Uterus (tissue), 4 donors: ENCODE results near the gene HIRA. TPM values are rescaled to one million over a fixed set of nuclear protein-coding genes. Genes with fewer than 3 reads are reported as not detected.

ENCODE experiments used
- DNase-seq, 2 donors: peaks; one replicate each; pipeline ENCODE4 v3.0.0-alpha.2; 2019 to 2020
- H3K27ac ChIP-seq, 2 donors: fragments of 200-600 bp; sonication (generic); 1 replicate in 1 of 2; 2 replicates in 1 of 2; pipeline ENCODE4 v1.5.1; 2016 to 2018
- H3K27me3 ChIP-seq, 2 donors: fragments of 200-600 bp; sonication (generic); one replicate each; pipeline ENCODE4 v1.5.1; 2018 to 2019; ENCODE audit warnings: control low read depth in 1 of 2
- H3K36me3 ChIP-seq, 2 donors: fragments of 200-600 bp; sonication (generic); one replicate each; pipeline ENCODE4 v1.5.1; 2019; ENCODE audit warnings: control low read depth in 1 of 2
- H3K4me1 ChIP-seq, 2 donors: fragments of 200-600 bp; sonication (generic); one replicate each; pipeline ENCODE4 v1.5.1; 2018 to 2019; ENCODE audit warnings: control low read depth in 1 of 2
- H3K4me3 ChIP-seq, 2 donors: fragments of 200-600 bp; sonication (generic); 1 replicate in 1 of 2; 2 replicates in 1 of 2; pipeline ENCODE4 v1.5.1; 2018 to 2019; ENCODE audit warnings: mild to moderate bottlenecking in 1 of 2
- H3K9me3 ChIP-seq, 2 donors: fragments of 200-600 bp; sonication (generic); one replicate each; pipeline ENCODE4 v1.5.1; 2019; ENCODE audit warnings: control low read depth in 1 of 2
- POLR2A ChIP-seq, 2 donors: fragments of 450-650 bp; IDR thresholded peaks; one replicate each; pipeline ENCODE4 v1.6.1; 2016; ENCODE audit warnings: antibody characterized with exemption in 2 of 2, mild to moderate bottlenecking in 1 of 2, moderate library complexity in 1 of 2
- intact Hi-C: fragments of 100-400 bp; cut with DNase I; formaldehyde crosslinking; loops from one replicate; pipeline ENCODE4 v1.15.1; 2023; ENCODE audit warnings: low total_unique reads
- total RNA-seq, 4 donors: library from RNA; depleted of rRNA in 3 of 4; stranded (reverse); fragments of >200 nt in 3 of 4; gene quantifications; one replicate each; pipeline versions ENCODE4 v1.1.0 to v1.2.4, GENCODE V29; 2014 to 2023
- TF ChIP-seq, protein P1 (sequence below), 4 experiments: fragments of 200-600 bp in 2 of 4; fragments of 450-650 bp in 2 of 4; sonication (generic) in 2 of 4; IDR thresholded peaks; one replicate each; pipeline ENCODE4 v1.5.1; 2016 to 2019; ENCODE audit warnings: antibody characterized with exemption in 4 of 4, mild to moderate bottlenecking in 2 of 4, moderate library complexity in 1 of 4
- donor health status: DM: yes; HTN: yes; CAD: no.

Gene HIRA
- total RNA-seq, 4 donors from 2014 or later: 0.29 to 32.1 (median 11.7) TPM

DNA sequence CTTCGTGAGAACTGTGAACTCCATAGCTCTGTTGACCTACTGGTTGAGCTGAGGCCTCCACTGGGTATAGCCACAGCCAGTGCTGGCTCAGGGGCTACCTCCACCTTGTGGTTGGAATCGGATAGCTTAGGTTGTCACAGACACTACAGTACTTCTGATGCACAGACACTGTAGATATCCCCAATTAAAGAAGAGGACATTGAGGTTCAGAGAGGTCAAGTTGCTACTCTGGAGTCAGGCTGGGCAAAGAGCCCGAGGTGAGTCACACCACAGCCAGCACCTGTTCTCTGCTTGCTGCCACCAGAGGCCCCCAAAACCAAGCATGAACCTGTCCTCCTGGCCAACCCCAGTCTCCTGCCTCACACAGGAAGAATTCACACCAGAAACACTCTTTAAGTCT, 42.0 kb upstream of the HIRA start:
- Histone ChIP-seq H3K27me3 (no peaks in the 10 kb centered on the region), H3K27ac (no peak overlapping the region), H3K36me3 (no peaks in the 10 kb centered on the region), H3K9me3 (no peaks in the 10 kb centered on the region), H3K4me3 (no peak overlapping the region), H3K4me1 (peaks cover 0 to 5% of the 10 kb centered on the region in 2 donors)
- TF ChIP-seq, protein P1, sequence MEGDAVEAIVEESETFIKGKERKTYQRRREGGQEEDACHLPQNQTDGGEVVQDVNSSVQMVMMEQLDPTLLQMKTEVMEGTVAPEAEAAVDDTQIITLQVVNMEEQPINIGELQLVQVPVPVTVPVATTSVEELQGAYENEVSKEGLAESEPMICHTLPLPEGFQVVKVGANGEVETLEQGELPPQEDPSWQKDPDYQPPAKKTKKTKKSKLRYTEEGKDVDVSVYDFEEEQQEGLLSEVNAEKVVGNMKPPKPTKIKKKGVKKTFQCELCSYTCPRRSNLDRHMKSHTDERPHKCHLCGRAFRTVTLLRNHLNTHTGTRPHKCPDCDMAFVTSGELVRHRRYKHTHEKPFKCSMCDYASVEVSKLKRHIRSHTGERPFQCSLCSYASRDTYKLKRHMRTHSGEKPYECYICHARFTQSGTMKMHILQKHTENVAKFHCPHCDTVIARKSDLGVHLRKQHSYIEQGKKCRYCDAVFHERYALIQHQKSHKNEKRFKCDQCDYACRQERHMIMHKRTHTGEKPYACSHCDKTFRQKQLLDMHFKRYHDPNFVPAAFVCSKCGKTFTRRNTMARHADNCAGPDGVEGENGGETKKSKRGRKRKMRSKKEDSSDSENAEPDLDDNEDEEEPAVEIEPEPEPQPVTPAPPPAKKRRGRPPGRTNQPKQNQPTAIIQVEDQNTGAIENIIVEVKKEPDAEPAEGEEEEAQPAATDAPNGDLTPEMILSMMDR (IDR thresholded peaks at IDR 0.05): no peak
- no peak for TF ChIP-seq POLR2A (IDR thresholded peaks at IDR 0.05)
- no peak for DNase-seq
- intact Hi-C loops: no loop called here

DNA sequence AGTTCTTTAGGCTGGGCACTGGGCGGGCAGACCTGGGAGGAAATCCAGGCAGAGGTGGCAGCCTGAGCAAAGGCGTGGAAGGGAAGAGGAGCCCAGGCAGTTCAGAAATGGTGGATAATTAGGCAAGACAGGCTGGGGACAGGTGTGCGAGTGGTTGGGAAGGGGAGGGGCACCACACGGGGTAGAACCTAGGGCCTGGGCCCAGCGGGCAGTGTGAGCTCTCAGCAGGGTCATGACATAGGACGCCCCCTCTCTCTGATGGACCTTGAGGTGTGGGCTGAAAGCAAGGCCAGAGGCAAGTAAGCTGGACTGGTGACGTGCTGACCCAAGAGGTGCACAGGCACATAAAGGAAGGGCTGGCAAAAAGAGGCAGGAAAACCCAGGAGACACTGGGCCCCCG, 40.7 kb upstream of the HIRA start:
- intact Hi-C loops: no loop called here
- Histone ChIP-seq H3K4me3 (no peak overlapping the region), H3K4me1 (no peaks in the 10 kb centered on the region), H3K9me3 (no peaks in the 10 kb centered on the region), H3K27ac (no peak overlapping the region), H3K36me3 (no peaks in the 10 kb centered on the region), H3K27me3 (no peaks in the 10 kb centered on the region)
- TF ChIP-seq POLR2A (IDR thresholded peaks at IDR 0.05): no peak
- TF ChIP-seq, protein P1 (IDR thresholded peaks at IDR 0.05): no peak
- no peak for DNase-seq

DNA sequence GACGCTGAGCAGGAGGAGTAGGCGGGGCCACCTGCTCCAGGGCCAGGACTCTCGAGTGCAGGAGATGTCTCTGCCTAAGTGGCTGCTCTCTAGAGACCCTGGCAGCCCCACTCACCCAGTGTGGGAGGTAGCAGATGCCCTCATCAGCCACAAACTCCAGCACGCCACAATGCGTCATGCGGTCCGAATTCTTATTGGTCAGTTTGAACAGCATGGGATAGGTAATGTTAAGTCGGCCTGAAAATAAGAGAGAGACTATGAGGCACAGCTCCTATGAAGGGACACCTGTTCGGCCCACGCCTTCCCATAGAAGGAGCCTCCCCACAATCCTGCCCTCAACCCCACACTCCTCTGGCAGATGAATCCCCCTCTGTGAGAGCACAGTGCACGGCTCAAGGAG, 40.0 kb upstream of the HIRA start:
- Histone ChIP-seq H3K27ac (no peak overlapping the region), H3K4me3 (no peak overlapping the region), H3K27me3 (no peaks in the 10 kb centered on the region), H3K4me1 (no peaks in the 10 kb centered on the region), H3K36me3 (no peaks in the 10 kb centered on the region), H3K9me3 (no peaks in the 10 kb centered on the region)
- DNase-seq: no peak
- intact Hi-C loops: no loop called here
- TF ChIP-seq, protein P1 (IDR thresholded peaks at IDR 0.05): no peak
- TF ChIP-seq POLR2A (IDR thresholded peaks at IDR 0.05): no peak

DNA sequence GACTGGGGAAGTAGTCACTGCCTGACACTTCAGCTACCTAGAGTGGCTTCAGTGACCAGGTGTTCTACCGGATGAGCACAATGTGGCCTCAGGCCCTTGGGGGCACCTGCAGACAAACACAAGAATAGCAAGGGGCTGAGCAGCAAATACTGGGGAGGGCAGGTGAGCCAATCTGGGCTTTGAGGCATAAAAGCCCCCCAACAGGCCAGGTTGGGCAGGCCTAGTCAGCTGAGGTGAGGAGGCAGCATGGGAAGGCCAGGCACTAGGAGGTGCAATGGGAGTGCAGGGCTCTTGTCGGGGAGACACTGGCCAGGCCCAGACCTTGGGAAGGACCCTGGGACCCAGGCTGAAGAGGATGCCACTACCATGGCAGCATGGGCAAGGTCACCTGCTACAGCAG, 38.5 kb upstream of the HIRA start:
- H3K9me3 ChIP-seq: no peaks in the 10 kb centered on the region
- intact Hi-C loops: no loop called here

DNA sequence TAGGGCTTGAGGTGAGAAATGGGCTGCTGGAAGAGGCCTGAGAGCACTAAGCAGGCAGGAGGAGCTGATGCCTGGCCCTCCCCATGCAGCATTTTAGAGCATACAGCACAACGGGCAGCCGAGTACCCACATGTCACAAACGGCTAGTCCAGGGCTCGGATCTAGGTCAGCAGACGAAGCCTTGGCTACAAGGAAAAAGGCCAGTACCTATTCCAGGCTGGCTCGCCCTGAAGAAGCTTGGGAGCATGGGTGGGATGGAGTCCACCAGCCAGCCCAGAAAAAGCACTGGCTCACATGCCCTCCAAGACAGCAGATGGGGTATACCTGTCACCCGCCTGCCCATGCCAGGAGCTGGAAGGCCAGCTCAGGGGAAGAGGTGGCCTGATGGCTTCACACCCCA, 37.9 kb upstream of the HIRA start:
- no peak for DNase-seq
- TF ChIP-seq, protein P1 (IDR thresholded peaks at IDR 0.05): no peak
- TF ChIP-seq POLR2A (IDR thresholded peaks at IDR 0.05): no peak
- H3K4me1 ChIP-seq: no peaks in the 10 kb centered on the region
- no peak overlapping the region for H3K27ac ChIP-seq
- H3K4me3 ChIP-seq: no peak overlapping the region
- intact Hi-C loops: no loop called here
- H3K9me3 ChIP-seq: no peaks in the 10 kb centered on the region
- H3K27me3 ChIP-seq: no peaks in the 10 kb centered on the region
- no peaks in the 10 kb centered on the region for H3K36me3 ChIP-seq

More for the DNA sequence above, 38.5 kb upstream of the HIRA start:
- Histone ChIP-seq H3K36me3 (no peaks in the 10 kb centered on the region), H3K27ac (no peak overlapping the region), H3K27me3 (no peaks in the 10 kb centered on the region), H3K4me3 (no peak overlapping the region), H3K4me1 (no peaks in the 10 kb centered on the region)
- no peak for DNase-seq
- TF ChIP-seq, protein P1 (IDR thresholded peaks at IDR 0.05): no peak
- TF ChIP-seq POLR2A (IDR thresholded peaks at IDR 0.05): no peak
